Central memory CD8-positive, alpha-beta T cell (primary cell): ENCODE measurements around the gene AK1.
"Not testable (repeated sequence)": the region's sequence is repeated elsewhere in the genome, so short reads cannot be mapped to it uniquely, and the experiment has no call there.

Experiments used
- ATAC-seq: fragments of 150-1000 bp; cut with Tn5 transposase; replicated peaks from 2 replicates; pipeline ENCODE4 v1.10.0; 2022; ENCODE audit warnings: mild to moderate bottlenecking, moderate FRiP score, moderate number of reproducible peaks; ENCODE audit not compliant: poor library complexity, severe bottlenecking; ENCODE audit errors: extremely low read depth
- DNase-seq, 2 donors: peaks; one replicate each; pipeline ENCODE4 v3.0.0; 2021; ENCODE audit warnings: low spot score in 2 of 2
- H3K27ac Mint-ChIP-seq: one replicate; pipeline ENCODE4 v1.8.0; 2022; ENCODE audit warnings: low read depth, mild to moderate bottlenecking, moderate library complexity, mixed read lengths
- H3K27me3 Mint-ChIP-seq: one replicate; pipeline ENCODE4 v1.8.0; 2022; ENCODE audit warnings: mixed read lengths
- H3K36me3 Mint-ChIP-seq: one replicate; pipeline ENCODE4 v1.8.0; 2022; ENCODE audit warnings: mild to moderate bottlenecking, moderate library complexity, mixed read lengths; ENCODE audit not compliant: insufficient read depth
- H3K4me1 Mint-ChIP-seq: one replicate; pipeline ENCODE4 v1.8.0; 2022; ENCODE audit warnings: mixed read lengths
- H3K4me3 Mint-ChIP-seq: one replicate; pipeline ENCODE4 v1.8.0; 2022; ENCODE audit warnings: mild to moderate bottlenecking, moderate library complexity, mixed read lengths
- H3K9me3 Mint-ChIP-seq: one replicate; pipeline ENCODE4 v1.8.0; 2022; ENCODE audit warnings: mixed read lengths

AK1 gene

DNA sequence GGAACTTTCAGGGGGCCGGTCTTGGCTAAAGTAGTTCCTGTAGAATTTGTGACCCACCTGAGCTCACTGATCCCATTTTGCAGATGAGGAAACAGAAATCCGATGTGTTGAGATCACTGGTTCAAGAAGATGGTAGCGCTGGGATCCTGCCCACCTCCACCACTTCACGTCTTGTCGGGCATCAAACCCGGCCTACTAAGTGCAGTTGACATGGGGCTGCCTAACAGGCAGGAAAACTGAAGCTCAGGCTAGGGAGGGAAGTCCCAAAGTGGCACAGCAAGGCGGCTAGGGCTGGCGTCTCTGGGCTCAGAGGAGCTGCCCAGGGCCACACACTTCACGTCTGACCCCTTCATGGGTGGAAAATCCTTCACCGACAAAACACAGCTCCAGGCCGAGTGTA is 22.5 kb downstream of the AK1 start:
- DNase-seq (no peak), ATAC-seq (no peak)
- Mint-ChIP-seq H3K27me3 (no peaks in the 10 kb centered on the region), H3K4me3 (peak overlapping the region; percentile 95), H3K36me3 (peaks cover 4% of the 10 kb centered on the region), H3K27ac (peak overlapping the region; percentile 95), H3K4me1 (peaks cover 25% of the 10 kb centered on the region), H3K9me3 (no peaks in the 10 kb centered on the region)

DNA sequence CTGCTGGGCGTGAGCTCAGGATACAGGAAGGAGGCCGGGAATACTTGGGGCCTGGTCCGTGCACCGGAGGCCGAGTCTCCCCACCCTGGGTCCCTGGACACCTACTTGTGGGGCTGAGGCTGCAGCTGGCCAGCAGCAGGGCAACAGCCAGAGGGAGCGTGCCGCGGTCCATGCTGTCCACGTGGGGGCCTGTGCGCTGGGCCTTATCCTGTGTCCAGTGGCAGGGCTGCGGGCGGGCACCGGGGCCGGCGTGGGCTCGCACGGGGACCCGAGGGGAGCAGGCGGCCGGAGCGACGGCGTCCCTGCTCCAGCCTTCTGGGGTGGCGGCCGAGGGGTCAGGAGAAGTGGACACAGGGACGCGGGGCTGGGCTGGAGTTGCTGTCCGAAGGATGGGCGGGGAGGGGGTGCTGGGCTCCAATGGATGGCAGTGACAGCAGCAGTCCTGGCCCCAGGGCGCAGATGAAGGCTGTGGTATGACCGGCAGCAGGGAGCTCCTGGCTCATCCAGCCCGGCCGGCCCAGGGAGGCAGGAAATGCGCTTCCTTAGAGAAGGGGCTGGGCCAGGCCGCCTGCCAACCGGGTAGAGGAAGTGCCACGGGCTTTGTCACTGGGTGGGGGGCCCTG is 23.2 kb downstream of the AK1 start, which contains the start of gene ENG:
Gene ENG (minus strand): TSS at position 475 of the 623 bp plus-strand sequence. CDS start 303 bp downstream, at position 172.
- Mint-ChIP-seq H3K27me3 (no peaks in the 10 kb centered on the region), H3K4me3 (peak within 1 kb of the TSS; percentile 95), H3K4me1 (peaks cover 25% of the 10 kb centered on the region), H3K9me3 (peaks cover 4% of the 10 kb centered on the region), H3K27ac (peak within 1 kb of the TSS; percentile 95), H3K36me3 (peaks cover 4% of the 10 kb centered on the region)
- DNase-seq, result no peak
- peak; percentile 57 for ATAC-seq

DNA sequence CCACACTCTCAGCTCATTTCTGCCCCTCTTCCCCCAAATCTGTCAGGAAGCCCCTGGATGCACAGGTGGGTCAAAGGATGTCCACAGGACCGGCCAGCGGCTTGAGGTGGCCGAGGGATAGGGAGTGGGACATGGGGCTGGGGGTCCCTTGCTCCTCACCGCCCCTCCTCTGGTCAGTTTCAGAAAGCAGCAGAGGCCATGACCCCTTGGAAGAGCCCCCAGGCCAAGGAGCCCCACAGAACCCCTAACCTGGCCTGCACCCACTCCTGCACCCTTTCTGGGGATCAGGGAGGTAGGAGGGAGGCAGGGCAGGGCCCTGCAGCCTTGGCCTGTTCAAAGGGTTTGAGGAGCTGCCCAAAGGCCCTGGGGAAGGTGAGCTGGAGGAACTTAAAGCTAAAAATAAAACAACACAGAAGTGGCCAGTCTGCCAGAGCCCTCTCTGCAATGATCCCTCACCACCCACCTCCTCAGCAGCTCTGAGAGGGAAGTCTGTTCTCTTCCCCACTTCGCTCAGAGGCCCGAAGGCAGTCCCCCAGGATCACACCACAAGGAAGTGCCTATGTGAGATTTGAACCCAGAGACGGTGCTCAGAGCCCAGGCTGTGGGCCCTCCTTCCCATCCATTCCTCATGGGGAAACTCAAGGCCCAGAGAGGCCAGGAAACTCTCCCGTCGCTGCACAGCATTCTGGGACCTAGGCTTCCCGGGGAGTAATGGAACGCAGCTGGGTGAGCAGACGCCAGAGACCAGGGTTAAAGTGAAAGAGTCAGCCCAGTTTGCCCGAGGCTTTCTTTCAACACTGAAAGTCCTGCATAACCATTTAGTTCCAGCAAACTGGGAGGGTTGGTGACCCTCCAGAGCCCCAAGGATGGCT is 23.9 kb downstream of the AK1 start:
- H3K27ac Mint-ChIP-seq, result peak overlapping the region; percentile 95
- peaks cover 4% of the 10 kb centered on the region for H3K36me3 Mint-ChIP-seq
- no peaks in the 10 kb centered on the region for H3K27me3 Mint-ChIP-seq
- peaks cover 25% of the 10 kb centered on the region for H3K4me1 Mint-ChIP-seq
- ATAC-seq (no peak), DNase-seq (no peak)
- H3K9me3 Mint-ChIP-seq, result peaks cover 11% of the 10 kb centered on the region
- peak overlapping the region; percentile 95 for H3K4me3 Mint-ChIP-seq

DNA sequence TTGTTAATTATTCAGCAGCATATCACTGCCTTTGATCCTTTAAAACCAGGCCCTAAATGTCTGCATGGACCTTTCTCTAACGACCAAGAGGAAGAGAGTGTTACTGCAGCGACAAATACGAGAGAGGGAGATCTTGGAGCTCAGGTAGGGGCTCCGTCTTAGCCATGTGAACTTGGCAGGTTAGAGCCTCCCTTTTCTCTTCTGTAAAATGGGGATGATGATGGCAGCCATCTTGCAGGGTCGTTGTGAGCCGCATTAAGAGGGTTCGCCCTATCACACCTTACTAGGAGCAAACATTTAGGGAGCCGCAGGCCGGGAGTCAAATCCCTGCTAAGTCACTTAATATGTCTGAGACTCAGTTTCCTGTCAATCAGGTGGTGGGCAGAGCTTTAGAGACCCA is 24.6 kb downstream of the AK1 start:
- no peak for DNase-seq
- Mint-ChIP-seq H3K4me1 (peaks cover 25% of the 10 kb centered on the region), H3K27ac (no peak overlapping the region), H3K36me3 (peaks cover 4% of the 10 kb centered on the region), H3K4me3 (peak overlapping the region; percentile 95), H3K27me3 (no peaks in the 10 kb centered on the region), H3K9me3 (peaks cover 11% of the 10 kb centered on the region)
- no peak for ATAC-seq

DNA sequence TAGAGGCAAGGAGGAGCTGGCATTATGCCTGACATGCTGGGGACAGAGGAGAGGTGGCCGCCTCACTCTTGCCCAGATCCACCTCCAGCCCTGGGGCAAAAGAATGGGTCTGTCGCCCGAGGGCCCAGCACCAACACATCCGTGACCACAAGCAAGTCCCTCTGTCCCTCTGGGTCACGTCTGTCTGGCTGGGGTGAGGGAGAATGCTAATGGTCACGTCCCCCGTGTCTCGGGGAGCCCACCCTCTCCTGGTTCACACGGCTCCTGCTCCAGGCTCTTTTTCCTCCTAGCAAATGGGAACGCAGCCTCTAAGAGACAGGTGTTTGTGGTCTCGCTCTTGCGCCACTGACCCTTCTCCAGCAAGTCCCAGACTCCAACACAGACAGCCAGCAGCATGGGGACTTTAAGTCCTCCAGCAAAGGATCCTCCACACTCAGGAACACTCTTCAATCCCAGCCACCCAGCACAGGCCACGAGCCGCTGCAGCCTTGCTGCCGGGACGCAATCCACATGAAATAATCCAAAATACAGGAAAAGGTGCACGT is 27.1 kb downstream of the AK1 start:
- no peak overlapping the region for H3K27ac Mint-ChIP-seq
- H3K27me3 Mint-ChIP-seq, result no peaks in the 10 kb centered on the region
- H3K36me3 Mint-ChIP-seq, result peaks cover 2% of the 10 kb centered on the region
- H3K4me1 Mint-ChIP-seq, result peaks cover 16% of the 10 kb centered on the region
- no peak overlapping the region for H3K4me3 Mint-ChIP-seq
- peaks cover 11% of the 10 kb centered on the region for H3K9me3 Mint-ChIP-seq
- no peak for ATAC-seq
- DNase-seq, result no peak

DNA sequence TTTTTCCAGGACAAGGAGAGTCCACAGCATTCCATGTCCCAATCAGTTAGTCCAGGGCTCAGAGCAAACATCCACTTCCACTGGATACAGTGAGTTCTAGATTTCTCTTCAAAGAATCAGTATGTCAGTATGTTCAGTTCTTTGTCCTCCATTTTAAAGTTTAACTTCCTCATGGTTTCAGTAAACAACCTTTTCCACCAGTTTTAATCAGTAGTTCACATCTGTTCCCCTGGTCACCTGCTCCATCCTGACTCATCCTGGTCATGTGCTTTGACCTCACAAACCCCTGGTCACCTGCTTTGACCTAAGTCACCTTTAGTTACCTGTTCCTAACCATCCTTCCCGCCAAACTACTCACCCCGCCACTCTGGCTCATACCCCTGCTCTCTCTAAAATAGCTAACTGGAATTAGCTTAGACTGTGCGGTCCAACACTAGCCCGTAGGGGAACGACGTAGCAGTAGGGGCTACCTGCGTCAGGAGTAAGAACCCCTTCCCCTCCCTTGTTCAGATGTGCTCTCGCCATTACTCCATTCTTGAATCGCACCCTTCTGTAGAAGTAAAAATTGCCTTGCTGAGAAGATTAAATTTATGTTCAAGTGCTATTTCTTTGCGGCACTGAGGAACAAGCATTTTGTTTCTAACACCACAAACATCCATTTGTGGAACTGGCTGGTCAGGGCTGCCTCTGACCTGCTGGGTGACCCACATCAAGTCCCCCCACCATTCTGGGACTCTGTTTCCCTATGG is 28.5 kb downstream of the AK1 start:
- DNase-seq, result no peak
- Mint-ChIP-seq H3K27me3 (no peaks in the 10 kb centered on the region), H3K4me1 (peaks cover 13% of the 10 kb centered on the region), H3K4me3 (no peak overlapping the region), H3K9me3 (peaks cover 11% of the 10 kb centered on the region), H3K36me3 (no peaks in the 10 kb centered on the region), H3K27ac (no peak overlapping the region)
- no peak for ATAC-seq

DNA sequence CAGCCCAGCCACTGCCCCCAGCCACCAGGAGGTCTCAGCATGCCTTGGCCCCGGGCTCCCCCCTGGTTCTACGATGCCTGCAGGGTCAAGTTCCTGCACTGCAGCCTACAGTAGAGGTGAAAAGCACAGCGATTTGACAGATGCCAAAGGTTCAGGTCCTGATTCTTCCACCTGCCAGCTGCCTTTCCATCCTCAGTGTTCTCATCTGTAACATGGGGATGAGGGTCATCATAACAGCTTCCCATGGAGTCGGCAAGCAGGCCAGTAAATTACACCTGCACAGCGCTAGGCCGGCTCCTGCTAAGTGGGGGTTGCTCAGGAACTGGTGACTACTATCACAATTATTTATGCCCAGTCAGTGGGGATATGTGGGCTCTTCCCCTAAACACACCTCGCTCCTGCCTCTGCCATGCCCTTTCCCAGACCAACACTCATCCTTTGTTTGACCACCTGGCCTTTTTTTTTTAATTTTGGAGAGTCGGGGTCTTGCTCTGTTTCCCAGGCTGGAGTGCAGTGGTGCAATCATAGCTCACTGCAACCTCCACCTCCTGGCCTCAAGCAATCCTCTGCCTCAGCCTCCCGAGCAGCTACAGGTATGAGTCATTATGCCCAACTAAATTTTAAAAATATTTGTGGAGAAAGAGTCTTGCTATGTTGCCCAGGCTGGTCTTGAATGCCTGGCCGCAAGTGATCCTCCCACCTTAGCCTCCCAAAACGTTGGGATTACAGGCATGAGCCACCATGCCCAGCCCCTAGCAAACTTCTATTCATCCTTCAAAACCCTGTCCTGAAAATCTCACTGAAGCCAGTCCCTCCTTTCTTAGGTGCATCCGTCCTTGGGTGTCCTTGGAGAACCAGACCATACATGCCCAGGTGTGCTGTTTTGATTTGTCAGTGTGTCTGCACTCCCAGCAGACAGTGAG is 29.4 kb downstream of the AK1 start:
- peaks cover 11% of the 10 kb centered on the region for H3K9me3 Mint-ChIP-seq
- ATAC-seq (no peak), DNase-seq (no peak)
- peaks cover 9% of the 10 kb centered on the region for H3K4me1 Mint-ChIP-seq
- peak overlapping the region; percentile 46 for H3K27ac Mint-ChIP-seq
- no peaks in the 10 kb centered on the region for H3K27me3 Mint-ChIP-seq
- H3K4me3 Mint-ChIP-seq, result no peak overlapping the region
- no peaks in the 10 kb centered on the region for H3K36me3 Mint-ChIP-seq

DNA sequence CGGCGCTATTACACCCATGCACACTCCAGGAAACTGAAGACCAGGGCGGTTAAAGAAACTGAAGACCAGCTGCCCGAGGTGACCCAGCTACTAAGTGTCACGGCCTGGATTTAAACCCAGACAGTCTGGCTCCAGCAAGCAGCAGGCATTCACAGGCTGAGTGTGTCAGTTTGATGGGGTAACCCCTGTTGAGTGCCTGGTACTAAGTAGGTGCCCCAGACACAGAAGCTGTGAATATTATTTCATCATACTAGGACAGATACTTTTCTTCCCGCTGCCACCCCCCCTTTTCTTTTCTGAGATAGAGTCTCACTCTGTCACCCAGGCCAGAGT is 30.3 kb downstream of the AK1 start:
- peaks cover 8% of the 10 kb centered on the region for H3K4me1 Mint-ChIP-seq
- H3K27ac Mint-ChIP-seq, result peak overlapping the region; percentile 46
- peaks cover 11% of the 10 kb centered on the region for H3K9me3 Mint-ChIP-seq
- DNase-seq (no peak), ATAC-seq (no peak)
- H3K27me3 Mint-ChIP-seq, result no peaks in the 10 kb centered on the region
- peaks cover 2% of the 10 kb centered on the region for H3K36me3 Mint-ChIP-seq
- H3K4me3 Mint-ChIP-seq, result no peak overlapping the region

DNA sequence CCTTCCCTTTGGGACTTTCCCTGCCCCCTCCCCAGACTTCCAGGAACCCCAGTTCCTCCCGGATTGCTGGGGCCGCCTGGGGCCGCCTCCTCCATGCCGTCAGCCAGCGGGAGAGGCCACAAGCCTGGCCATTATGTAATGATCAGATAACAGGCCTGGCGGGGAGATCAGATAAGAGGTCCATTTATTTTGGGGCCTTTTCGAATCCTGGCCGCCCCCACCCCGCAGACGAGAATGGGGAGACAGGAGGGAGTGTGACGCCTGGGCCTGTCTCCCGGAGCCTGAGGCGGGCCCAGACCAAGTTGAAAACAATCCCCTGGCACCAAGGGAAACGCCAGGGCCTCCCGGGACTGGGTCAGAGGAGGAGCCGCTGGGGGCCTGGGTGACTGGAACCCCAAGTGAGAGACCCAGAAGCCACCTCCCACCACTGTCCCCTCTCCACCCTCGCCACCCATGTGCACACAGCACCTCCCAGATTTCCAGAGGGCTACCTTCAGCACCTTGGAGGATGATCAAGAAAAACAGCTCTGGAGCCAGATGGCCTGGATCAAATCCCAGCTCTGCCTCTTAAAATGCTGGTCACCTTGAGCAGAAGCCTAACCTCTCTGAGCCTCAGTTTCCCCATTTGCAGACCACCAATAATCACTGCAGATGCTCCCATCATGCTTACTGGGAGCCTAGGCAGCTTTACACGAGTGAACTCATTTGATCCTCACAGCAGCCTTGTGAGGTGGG is 30.9 kb downstream of the AK1 start:
- DNase-seq (no peak), ATAC-seq (no peak)
- Mint-ChIP-seq H3K27ac (no peak overlapping the region), H3K27me3 (no peaks in the 10 kb centered on the region), H3K36me3 (peaks cover 2% of the 10 kb centered on the region), H3K4me3 (no peak overlapping the region), H3K4me1 (peaks cover 3% of the 10 kb centered on the region), H3K9me3 (peaks cover 11% of the 10 kb centered on the region)

DNA sequence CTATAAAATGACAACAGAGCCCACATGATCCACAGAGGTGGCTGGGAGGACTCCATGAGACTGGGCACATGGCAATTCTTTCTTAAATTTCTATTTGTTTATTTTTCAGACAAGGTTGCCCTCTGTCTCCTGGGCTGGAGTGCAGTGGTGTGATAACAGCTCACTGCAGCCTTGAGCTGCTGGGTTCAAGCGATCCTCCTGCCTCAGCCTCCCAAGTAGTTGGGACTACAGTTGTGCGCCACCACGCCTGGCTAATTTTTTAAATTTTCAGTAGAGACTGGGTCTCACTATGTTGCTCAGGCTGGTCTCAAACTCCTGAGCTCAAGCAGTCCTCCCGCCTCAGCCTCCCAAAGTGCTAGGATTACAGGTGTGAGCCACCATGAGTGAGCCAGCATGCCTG is 31.9 kb downstream of the AK1 start:
- H3K36me3 Mint-ChIP-seq, H3K4me3 Mint-ChIP-seq, DNase-seq, ATAC-seq, H3K27ac Mint-ChIP-seq, H3K4me1 Mint-ChIP-seq, H3K27me3 Mint-ChIP-seq: not testable (repeated sequence)
- peaks cover 11% of the 10 kb centered on the region for H3K9me3 Mint-ChIP-seq

DNA sequence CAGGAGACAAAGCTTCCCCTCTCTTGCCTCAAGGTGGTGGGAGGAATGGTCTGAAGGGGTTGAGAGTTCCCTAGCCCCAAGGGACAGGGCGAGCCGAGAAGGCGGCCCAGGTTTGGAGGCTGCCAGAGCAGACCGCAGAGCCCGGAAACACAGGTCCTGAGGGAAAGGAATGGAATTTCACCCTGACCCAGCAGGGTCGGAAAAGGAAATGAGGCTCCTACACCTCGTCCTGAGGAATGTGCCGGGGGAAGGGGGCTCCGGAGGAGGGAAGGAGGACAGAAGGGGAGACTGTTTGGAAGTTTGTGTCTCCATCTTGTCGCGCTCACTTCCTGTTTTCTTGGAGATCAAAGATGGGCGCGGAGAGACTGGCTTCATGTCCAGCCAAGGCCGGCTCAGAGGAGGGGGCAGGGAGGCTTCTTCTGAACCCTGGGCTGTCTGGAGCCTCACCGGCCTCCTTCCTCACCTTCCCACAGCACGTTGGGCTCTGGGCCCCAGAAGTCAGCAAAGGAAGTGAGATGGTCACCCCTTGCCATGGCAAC is 32.6 kb downstream of the AK1 start:
- H3K9me3 Mint-ChIP-seq, result peaks cover 11% of the 10 kb centered on the region
- H3K27ac Mint-ChIP-seq, result no peak overlapping the region
- no peaks in the 10 kb centered on the region for H3K27me3 Mint-ChIP-seq
- DNase-seq (no peak), ATAC-seq (no peak)
- H3K4me1 Mint-ChIP-seq, result peaks cover 4% of the 10 kb centered on the region
- no peak overlapping the region for H3K4me3 Mint-ChIP-seq
- peaks cover 2% of the 10 kb centered on the region for H3K36me3 Mint-ChIP-seq
